RWPE2 (cell line): ENCODE measurements around the gene AKAP13.

Source experiments
- ATAC-seq: fragments of 200-7000 bp; cut with Tn5 transposase; 3 replicates; pipeline ENCODE4 v1.9.1; 2021; ENCODE audit warnings: low read depth
- DNase-seq: peaks from one replicate; pipeline ENCODE4 v3.0.0-alpha.2; 2020; ENCODE audit warnings: low spot score
- H3K27ac ChIP-seq: fragments of 450-650 bp; 2 replicates; pipeline ENCODE4 v1.5.1; 2017; ENCODE audit warnings: mild to moderate bottlenecking; ENCODE audit not compliant: poor library complexity, severe bottlenecking
- H3K27me3 ChIP-seq: fragments of 250-450 bp; sonication (Bioruptor Pico); 2 replicates; pipeline ENCODE4 v1.5.1; 2021; ENCODE audit warnings: mild to moderate bottlenecking, moderate library complexity; ENCODE audit not compliant: insufficient read depth, poor library complexity, severe bottlenecking
- H3K36me3 ChIP-seq: fragments of 250-450 bp; sonication (Bioruptor Pico); 2 replicates; pipeline ENCODE4 v1.5.1; 2020; ENCODE audit warnings: low read depth, mild to moderate bottlenecking, moderate library complexity
- H3K4me1 ChIP-seq: fragments of 250-450 bp; sonication (Bioruptor Pico); 2 replicates; pipeline ENCODE4 v1.5.1; 2021; ENCODE audit warnings: mild to moderate bottlenecking, moderate library complexity; ENCODE audit not compliant: insufficient read depth, poor library complexity, severe bottlenecking
- H3K4me3 ChIP-seq: fragments of 250-450 bp; sonication (Bioruptor Pico); 2 replicates; pipeline ENCODE4 v1.5.1; 2021; ENCODE audit warnings: mild to moderate bottlenecking, moderate library complexity; ENCODE audit not compliant: severe bottlenecking
- H3K9me3 ChIP-seq: fragments of 250-450 bp; sonication (Bioruptor Pico); 2 replicates; pipeline ENCODE4 v1.5.1; 2021; ENCODE audit warnings: mild to moderate bottlenecking, moderate library complexity; ENCODE audit not compliant: severe bottlenecking
- TF ChIP-seq, protein P1 (sequence below): fragments of 450-650 bp; IDR thresholded peaks from one replicate; pipeline ENCODE4 v1.5.1; 2017; ENCODE audit warnings: mild to moderate bottlenecking, moderate library complexity; ENCODE audit not compliant: poor library complexity, severe bottlenecking

The AKAP13 gene

DNA sequence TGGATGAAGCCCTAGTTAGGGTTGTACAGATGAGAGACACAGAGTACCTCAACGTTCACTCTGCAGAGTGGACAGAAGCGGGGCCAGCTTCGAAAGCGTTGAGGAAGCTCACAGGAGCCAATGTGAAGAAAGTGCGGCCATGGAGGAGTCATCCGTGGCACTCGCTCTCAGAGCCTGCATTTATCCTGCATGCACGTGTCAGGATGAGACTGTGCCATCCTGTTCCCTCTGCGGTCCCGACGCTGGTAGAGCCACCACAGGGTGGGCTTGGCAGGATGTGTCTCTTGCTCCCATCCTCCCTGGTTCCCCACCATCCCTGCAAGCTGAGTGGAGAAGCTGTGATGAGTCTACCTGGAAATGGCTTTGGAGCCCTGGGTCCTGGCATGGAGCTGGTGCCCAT is 375.1 kb downstream of the AKAP13 start:
- Histone ChIP-seq H3K4me3 (no peak overlapping the region), H3K36me3 (no peaks in the 10 kb centered on the region), H3K4me1 (peaks cover 23% of the 10 kb centered on the region), H3K27ac (no peak overlapping the region), H3K9me3 (no peaks in the 10 kb centered on the region), H3K27me3 (no peaks in the 10 kb centered on the region)
- TF ChIP-seq, protein P1, sequence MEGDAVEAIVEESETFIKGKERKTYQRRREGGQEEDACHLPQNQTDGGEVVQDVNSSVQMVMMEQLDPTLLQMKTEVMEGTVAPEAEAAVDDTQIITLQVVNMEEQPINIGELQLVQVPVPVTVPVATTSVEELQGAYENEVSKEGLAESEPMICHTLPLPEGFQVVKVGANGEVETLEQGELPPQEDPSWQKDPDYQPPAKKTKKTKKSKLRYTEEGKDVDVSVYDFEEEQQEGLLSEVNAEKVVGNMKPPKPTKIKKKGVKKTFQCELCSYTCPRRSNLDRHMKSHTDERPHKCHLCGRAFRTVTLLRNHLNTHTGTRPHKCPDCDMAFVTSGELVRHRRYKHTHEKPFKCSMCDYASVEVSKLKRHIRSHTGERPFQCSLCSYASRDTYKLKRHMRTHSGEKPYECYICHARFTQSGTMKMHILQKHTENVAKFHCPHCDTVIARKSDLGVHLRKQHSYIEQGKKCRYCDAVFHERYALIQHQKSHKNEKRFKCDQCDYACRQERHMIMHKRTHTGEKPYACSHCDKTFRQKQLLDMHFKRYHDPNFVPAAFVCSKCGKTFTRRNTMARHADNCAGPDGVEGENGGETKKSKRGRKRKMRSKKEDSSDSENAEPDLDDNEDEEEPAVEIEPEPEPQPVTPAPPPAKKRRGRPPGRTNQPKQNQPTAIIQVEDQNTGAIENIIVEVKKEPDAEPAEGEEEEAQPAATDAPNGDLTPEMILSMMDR, result no peak
- no peak for ATAC-seq
- peak; percentile 61 for DNase-seq

DNA sequence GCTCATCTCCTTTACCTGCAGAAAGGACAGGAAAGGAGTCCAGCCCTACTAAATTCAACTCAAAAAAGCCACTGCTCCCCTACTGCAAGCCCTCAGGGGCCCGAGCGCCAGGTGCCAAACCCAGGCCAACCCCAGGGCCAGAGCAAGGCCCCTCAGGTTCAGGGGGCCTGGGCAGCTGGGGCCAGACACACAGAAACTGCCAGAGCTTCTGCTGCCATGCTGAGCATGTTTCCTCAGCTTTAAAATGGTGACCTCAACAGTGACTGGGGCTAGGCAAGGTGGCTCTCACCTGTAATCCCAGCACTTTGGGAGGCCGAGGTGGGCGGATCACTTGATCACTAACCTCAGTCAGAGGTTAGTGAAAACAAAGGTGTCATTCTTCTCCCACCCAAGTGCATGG is 375.5 kb downstream of the AKAP13 start:
- DNase-seq (peak; percentile 43), ATAC-seq (no peak)
- Histone ChIP-seq H3K27me3 (no peaks in the 10 kb centered on the region), H3K4me1 (peaks cover 23% of the 10 kb centered on the region), H3K9me3 (no peaks in the 10 kb centered on the region), H3K4me3 (no peak overlapping the region), H3K36me3 (no peaks in the 10 kb centered on the region), H3K27ac (no peak overlapping the region)
- TF ChIP-seq, protein P1, result no peak

DNA sequence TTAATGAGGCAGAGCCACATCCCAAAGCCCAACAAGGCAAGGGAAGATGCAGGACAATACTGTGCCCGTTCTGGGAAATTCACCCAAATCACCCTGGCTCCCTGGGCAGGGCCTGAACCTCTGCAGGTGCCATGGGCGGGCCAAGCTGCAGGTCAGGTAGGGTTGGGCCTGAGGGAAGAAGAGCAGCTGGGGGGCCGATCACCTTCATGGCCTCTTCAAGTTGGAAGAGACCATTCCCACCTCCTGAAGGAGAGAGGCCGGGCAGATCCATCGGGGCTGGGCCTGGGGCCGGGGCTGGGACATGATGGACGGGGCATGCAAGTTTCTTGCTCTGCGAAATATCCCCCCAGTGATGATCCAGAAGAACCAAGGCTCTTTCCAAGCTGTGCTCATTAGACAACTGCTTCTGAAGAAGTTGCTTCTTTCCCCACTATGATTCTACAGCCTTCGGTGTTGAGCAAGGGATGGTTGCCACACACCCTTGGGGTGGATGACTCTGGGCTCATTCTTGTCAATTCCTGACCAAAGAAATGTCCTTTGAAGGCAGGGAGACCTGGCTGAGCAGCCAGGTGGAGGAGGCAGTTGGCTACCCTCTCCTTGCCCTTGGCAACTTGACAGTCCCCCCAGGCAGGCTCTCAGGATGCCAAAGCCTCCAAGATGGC is 376.1 kb downstream of the AKAP13 start:
- Histone ChIP-seq H3K36me3 (no peaks in the 10 kb centered on the region), H3K27ac (no peak overlapping the region), H3K9me3 (no peaks in the 10 kb centered on the region), H3K4me3 (no peak overlapping the region), H3K27me3 (no peaks in the 10 kb centered on the region), H3K4me1 (peaks cover 24% of the 10 kb centered on the region)
- TF ChIP-seq, protein P1, result no peak
- no peak for ATAC-seq
- DNase-seq, result peak; percentile 60

DNA sequence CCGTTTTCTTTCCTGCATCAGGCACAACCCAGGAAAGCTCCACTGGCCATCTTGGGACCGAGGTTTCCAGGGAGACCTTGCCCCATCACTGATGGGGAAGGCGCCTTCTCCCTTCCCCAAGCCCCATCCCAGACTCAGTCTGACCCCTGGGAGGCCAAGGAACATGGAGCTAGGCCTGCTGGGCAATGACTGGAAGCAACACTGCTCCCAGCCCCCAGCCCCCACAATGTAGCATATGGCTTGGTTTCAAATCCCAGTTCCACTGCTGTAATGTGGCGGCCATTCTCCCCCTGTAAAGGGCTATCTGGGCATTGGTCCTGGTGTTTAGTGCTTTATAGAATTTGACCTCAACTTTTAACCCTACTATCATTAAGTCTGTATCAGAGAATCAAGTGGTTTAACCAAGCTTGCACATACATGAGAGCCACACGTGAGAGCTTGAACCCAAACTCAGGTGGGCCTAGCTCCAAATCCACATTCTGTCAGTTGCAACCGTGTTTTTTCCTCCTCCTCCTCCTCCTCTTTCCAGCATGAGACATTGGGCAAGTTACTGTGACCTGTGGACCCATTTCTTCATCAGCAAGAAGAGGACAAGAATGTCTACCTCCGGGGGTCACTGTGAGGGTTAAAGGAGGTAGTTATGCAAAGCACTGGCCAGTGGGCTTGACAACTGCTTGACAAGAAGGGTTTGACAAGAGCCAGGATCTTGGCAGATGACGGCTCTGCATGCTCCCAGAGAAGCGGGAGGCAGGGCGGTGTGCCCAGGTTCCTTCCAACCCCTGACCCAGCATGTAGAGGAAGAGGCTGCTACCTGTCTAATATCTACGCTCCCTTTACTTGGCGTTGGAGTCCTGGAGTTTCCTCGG is 376.9 kb downstream of the AKAP13 start:
- Histone ChIP-seq H3K36me3 (no peaks in the 10 kb centered on the region), H3K27me3 (no peaks in the 10 kb centered on the region), H3K4me3 (no peak overlapping the region), H3K27ac (no peak overlapping the region), H3K4me1 (peaks cover 24% of the 10 kb centered on the region), H3K9me3 (no peaks in the 10 kb centered on the region)
- DNase-seq (peak; percentile 61), ATAC-seq (no peak)
- TF ChIP-seq, protein P1, result no peak
